ENCODE measurements around the gene PDE6D.

The PDE6D gene

GRCh38 chr2:231780909-231781797, at the start of gene PDE6D:
Gene PDE6D (minus strand): TSS chr2:231781282. CDS start chr2:231781114, 168 bp downstream.
- peak; percentile 90 to 95 (median 92) for DNase-seq

GRCh38 chr2:231821908-231822307, 40.8 kb upstream of the PDE6D start:
- DNase-seq = no peak

DNA sequence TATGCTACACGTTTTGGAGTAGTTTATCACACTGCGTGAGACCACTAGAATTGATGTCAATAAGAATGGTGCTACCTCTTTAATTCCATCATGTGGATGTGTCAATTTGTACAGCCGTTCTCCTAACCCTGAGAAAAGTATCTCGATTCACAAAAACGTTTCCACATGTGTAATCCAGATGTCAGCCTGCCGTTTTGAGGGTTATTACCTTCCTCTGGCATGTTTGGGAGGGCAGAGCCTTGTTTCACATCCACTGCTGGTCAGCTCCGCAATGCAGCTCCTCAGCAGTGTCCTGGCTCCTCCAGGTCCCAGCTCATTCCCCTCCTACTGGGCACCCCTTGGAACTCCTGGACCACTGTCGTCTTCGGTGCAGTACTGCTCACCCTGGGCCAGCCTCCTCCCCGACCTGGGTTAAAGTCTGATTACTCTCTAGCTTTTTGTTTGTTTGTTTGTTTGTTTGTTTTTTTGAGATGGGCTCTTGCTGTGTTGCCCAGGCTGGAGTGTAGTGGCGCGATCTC, 39.8 kb upstream of the PDE6D start:
- no peak for DNase-seq

DNA sequence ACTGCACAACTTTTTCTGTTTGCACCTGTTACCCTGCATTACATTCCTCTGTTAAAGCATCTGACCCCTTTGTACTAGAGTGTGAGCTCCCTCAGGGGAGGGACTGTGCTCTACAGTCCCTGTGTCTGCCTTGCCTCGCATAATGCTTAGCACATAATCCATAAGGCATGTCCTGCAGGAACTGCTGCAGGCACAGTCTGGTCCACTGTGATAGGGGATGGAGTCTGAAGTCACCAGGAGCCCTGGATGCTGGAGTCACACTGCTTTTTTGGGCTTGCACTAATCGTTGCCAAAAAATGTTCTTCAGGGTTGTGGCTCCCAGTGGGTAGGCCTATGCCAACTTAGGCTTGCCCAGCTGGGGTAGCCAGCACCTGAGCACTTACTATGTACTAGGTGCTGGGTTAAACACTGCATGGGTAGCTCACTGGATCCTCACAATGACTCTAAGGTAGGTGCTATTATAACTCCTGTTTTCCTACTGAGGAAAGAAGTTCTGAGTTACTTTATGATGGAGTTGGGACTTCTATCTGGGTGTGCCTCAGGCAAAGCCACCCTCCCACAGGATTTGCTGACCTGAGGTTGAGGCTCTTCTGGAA, 38.5 kb upstream of the PDE6D start:
- DNase-seq = no peak

DNA sequence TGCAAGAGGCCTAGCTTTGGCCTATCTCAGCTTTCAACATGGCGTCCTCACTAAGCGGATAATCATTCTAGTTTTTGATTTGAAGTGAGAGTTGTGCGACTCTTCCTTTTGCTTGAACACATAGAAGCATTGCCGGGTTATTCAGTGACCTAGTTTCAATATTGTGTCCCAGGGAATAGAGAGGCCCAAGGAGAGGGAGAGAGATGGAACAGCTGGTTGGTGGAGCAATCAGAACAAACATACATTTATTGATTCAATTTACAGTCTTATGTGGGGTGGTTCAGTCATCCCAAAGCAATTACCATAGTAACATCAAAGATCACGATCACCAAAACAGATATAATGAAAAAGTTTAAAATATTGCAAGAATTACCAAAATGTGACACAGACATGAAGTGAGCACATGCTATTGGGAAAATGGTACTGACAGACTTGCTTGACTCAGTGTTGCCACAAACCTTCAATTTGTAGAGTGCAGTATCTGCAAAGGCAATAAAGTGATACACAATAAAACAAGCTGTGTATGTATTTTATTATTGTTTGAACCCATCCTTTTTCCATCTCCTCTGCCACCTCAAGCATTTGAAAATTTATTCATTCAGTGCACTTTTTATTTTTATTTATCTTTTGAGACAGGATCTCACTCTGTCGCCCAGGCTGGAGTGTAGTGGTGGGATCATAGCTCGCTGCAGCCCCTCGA, 35.4 kb upstream of the PDE6D start:
- no peak for DNase-seq

- DNase-seq = no peak
Measured at GRCh38 chr2:231810905-231811304, 29.8 kb upstream of the PDE6D start.

GRCh38 chr2:231807020-231807419, 25.9 kb upstream of the PDE6D start:
- no peak for DNase-seq

GRCh38 chr2:231803501-231804138, 22.5 kb upstream of the PDE6D start:
- DNase-seq = no peak

DNA sequence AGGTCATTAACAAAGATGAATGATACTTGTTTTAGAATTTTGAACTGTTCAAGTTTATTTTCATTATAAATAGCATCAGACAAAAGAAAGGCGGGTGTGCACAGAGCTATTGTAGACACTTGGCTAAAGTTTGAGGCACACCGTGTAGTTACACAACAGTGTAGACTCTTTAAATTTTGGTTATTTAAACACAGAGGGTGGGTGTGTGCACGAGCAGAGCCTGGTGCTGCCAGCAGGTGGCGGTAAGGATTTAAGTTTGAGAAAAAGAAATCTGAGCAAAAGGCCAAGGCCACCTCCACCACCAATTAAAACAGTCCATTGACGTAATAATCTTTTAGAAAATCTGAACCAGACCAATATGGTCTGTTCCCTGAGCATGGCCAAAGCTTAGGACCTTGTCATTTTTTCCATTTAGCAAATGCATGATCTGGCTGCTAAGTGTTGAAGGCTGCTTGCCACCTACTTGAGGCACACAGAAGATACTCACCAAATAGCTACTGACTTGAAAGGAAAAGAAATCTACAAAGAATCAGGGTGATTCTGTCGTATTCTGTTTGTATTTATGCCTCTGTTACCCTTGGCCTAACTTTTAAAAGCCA, 19.5 kb upstream of the PDE6D start:
- DNase-seq = peak in 1 of 4 experiments; percentile 15

- no peak for DNase-seq
Measured at GRCh38 chr2:231795525-231796327, 14.6 kb upstream of the PDE6D start.

GRCh38 chr2:231794383-231794782, 13.3 kb upstream of the PDE6D start:
- no peak for DNase-seq

- DNase-seq = no peak
Measured at GRCh38 chr2:231791107-231791506, 10.0 kb upstream of the PDE6D start.

GRCh38 chr2:231786917-231787292, 5.8 kb upstream of the PDE6D start:
- DNase-seq = no peak

DNA sequence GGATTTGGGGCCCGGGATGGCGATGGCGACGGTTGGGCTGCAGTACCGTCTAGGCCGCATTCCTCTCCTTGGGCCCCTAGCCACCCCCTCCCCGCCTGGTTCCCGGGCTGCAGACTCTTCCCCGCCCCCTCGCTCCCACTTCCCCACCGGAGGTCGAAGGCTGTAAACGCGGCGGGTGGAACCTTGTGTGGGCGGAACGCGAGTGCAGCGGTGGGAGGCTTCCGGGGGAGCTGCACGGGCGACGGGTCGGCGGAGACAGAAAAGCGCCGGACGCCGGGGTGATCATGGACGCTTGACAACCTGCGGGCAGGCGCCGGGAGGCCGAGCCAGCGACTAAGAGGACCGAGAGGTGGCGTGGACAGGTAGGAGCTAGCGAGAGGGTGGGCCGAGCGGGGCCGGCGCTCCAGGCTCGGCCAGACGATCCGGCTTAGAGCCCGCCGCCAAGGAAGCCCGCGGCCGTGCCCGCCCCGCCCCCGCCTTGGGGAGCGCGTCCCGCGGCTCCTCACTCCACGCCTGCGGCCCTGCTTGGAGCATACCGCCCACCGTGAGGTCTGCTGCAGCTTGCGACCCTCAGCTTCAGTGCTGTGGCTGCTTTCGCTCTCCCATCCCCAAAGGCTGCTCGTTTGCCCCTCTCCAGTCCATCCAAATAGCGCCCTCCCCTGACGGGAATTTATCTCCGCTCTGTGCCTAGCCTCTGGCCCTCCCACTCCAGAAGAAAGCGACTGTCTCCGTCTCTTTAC, 5.3 kb upstream of the PDE6D start, which contains the start of gene COPS7B:
TSS of gene COPS7B (plus strand) at position 269 of the 740 bp plus-strand sequence. CDS start 2,126 bp downstream, outside the sequence.
- peak; percentile 62 to 76 (median 69) for DNase-seq

GRCh38 chr2:231785822-231786176, 4.7 kb upstream of the PDE6D start:
- no peak for DNase-seq

DNA sequence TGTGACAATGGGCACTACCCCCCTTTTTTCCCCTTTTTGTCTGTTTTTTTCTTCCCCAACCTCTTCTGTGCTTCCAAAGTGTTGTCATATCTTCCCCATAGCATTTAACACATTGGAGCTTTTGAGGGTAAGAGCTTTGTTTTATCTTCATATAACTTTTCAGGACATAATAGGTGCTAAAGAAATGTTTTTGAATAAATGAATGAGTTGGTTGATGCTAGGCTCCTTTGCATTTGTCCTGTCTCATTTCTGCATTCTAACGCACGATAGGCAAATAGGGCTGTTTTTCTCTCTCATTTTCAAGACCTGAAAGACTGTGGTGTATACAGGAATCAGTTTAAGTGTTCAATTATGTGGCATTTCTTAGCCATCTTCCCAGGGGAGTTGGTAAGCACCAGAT, 4.3 kb upstream of the PDE6D start:
- no peak for DNase-seq

- DNase-seq = no peak
Measured at GRCh38 chr2:231781798-231782726, 980 bp upstream of the PDE6D start.

- no peak for DNase-seq
Measured at GRCh38 chr2:231780123-231780908, 766 bp downstream of the PDE6D start.

All from activated naive CD4-positive, alpha-beta T cell (primary cell).